Keratinocyte (primary cell): ENCODE results near the gene ITGA11. TPM values are rescaled to one million over a fixed set of nuclear protein-coding genes. Genes with fewer than 3 reads are reported as not detected.
A peak's percentile ranks its signal among the peaks of the same experiment; 100 is the strongest.

Experiments
- DNase-seq: peaks from one replicate; pipeline ENCODE4 v3.0.0-alpha.2; 2011; ENCODE audit warnings: low read depth, missing footprints, low spot score
- FAIRE-seq: peaks from 2 replicates; lab custom pipeline; 2011; peaks lifted over from hg19 to GRCh38; lab: Jason Lieb, UNC
- H2AFZ ChIP-seq: 2 replicates; pipeline ENCODE4 v1.6.0; 2012; ENCODE audit warnings: low read length, control low read depth, inconsistent platforms; ENCODE audit not compliant: control insufficient read depth
- H3K27ac ChIP-seq: 2 replicates; pipeline ENCODE4 v1.5.1; 2011; ENCODE audit warnings: low read length; ENCODE audit not compliant: control insufficient read depth, insufficient read depth
- H3K27me3 ChIP-seq: 3 replicates; pipeline ENCODE4 v1.6.0; 2011; ENCODE audit warnings: low read length; ENCODE audit not compliant: control insufficient read depth, insufficient read depth; ENCODE audit errors: extremely low read depth
- H3K36me3 ChIP-seq, 2 experiments: 2 replicates in 1 of 2; 3 replicates in 1 of 2; pipeline ENCODE4 v1.5.1; 2011; ENCODE audit warnings: low read length in 2 of 2, mild to moderate bottlenecking in 1 of 2; ENCODE audit not compliant: control insufficient read depth in 2 of 2, insufficient read depth in 2 of 2; ENCODE audit errors: extremely low read depth in 1 of 2
- H3K4me1 ChIP-seq: 3 replicates; pipeline ENCODE4 v1.5.1; 2011; ENCODE audit warnings: low read length; ENCODE audit not compliant: control insufficient read depth, insufficient read depth; ENCODE audit errors: extremely low read depth
- H3K4me2 ChIP-seq: 3 replicates; pipeline ENCODE4 v1.6.0; 2011; ENCODE audit warnings: low read depth, low read length; ENCODE audit not compliant: control insufficient read depth, insufficient read depth; ENCODE audit errors: extremely low read depth
- H3K4me3 ChIP-seq, 3 experiments: fragments of 200-600 bp in 1 of 3; sonication (generic) in 1 of 3; 2 replicates in 2 of 3; 3 replicates in 1 of 3; pipeline ENCODE4 v1.5.1; 2011 to 2016; ENCODE audit warnings: low read length in 3 of 3, mild to moderate bottlenecking in 3 of 3, control low read depth in 2 of 3, inconsistent platforms in 1 of 3, low read depth in 1 of 3, mixed read lengths in 1 of 3, mixed run types in 1 of 3, moderate library complexity in 1 of 3; ENCODE audit not compliant: control insufficient read depth in 2 of 3, insufficient read depth in 2 of 3; ENCODE audit errors: extremely low read depth in 1 of 3
- H3K79me2 ChIP-seq: 2 replicates; pipeline ENCODE4 v1.6.0; 2012; ENCODE audit warnings: low read length; ENCODE audit not compliant: control insufficient read depth, insufficient read depth
- H3K9ac ChIP-seq: 3 replicates; pipeline ENCODE4 v1.6.0; 2011; ENCODE audit warnings: low read length; ENCODE audit not compliant: control insufficient read depth, insufficient read depth; ENCODE audit errors: extremely low read depth
- H3K9me1 ChIP-seq: 3 replicates; pipeline ENCODE4 v1.6.0; 2011; ENCODE audit warnings: low read length; ENCODE audit not compliant: control insufficient read depth, insufficient read depth; ENCODE audit errors: extremely low read depth
- H3K9me3 ChIP-seq: 2 replicates; pipeline ENCODE4 v1.5.1; 2012; ENCODE audit warnings: low read depth, low read length; ENCODE audit not compliant: control insufficient read depth
- H4K20me1 ChIP-seq: 3 replicates; pipeline ENCODE4 v1.6.0; 2011; ENCODE audit warnings: low read length; ENCODE audit not compliant: control insufficient read depth, insufficient read depth; ENCODE audit errors: extremely low read depth
- EZH2 ChIP-seq: IDR thresholded peaks from one replicate; pipeline ENCODE4 v1.6.1; 2012; ENCODE audit warnings: inconsistent platforms, mild to moderate bottlenecking, low read length, moderate library complexity
- dilution Hi-C: fragments of 300-500 bp; cut with MboI; formaldehyde crosslinking; loops from one replicate; pipeline ENCODE4 v1.7.0; 2020; ENCODE audit warnings: low sequenced_read_pairs; ENCODE audit not compliant: extremely low pct_ligation_motif_present
- polyA plus RNA-seq, 5 experiments: library from polyadenylated mRNA; depleted of rRNA in 3 of 5; stranded (reverse) in 3 of 5; stranded (forward) in 1 of 5; unstranded in 1 of 5; fragments of >200 nt; gene quantifications; 1 replicate in 1 of 5; 2 replicates in 3 of 5; 3 replicates in 1 of 5; pipeline versions ENCODE4 v1.2.1 to v1.2.3, GENCODE V29; 2011 to 2012; ENCODE audit warnings: missing spikeins in 2 of 5, low read depth in 1 of 5, low replicate concordance in 1 of 5
- TF ChIP-seq, protein P1 (sequence below), 3 experiments: IDR thresholded peaks in 1 of 3; conservative IDR thresholded peaks in 1 of 3; optimal IDR thresholded peaks in 1 of 3; 2 replicates in 2 of 3; 3 replicates in 1 of 3; pipeline versions ENCODE3 to v1.5.1; 2011; ENCODE audit warnings: low read length in 3 of 3, mild to moderate bottlenecking in 3 of 3, moderate library complexity in 2 of 3, control low read depth in 1 of 3, inconsistent platforms in 1 of 3; ENCODE audit not compliant: insufficient read depth in 2 of 3; ENCODE audit errors: extremely low read depth in 1 of 3

Gene ITGA11
- polyA plus RNA-seq, 1 donor (not counting 4 experiments of a cell fraction or from before 2014, with no cell fraction given): not detected

- Histone ChIP-seq H3K27me3 (peaks cover 14% of the 10 kb centered on the region), H3K4me2 (no peak overlapping the region), H3K27ac (no peak overlapping the region), H3K4me3 (no peak overlapping the region), H4K20me1 (no peaks in the 10 kb centered on the region), H3K9ac (no peak overlapping the region), H3K4me1 (no peaks in the 10 kb centered on the region), H3K9me1 (no peaks in the 10 kb centered on the region), H3K79me2 (no peaks in the 10 kb centered on the region), H2AFZ (no peak overlapping the region), H3K9me3 (no peaks in the 10 kb centered on the region), H3K36me3 (no peaks in the 10 kb centered on the region)
- DNase-seq (no peak), FAIRE-seq (no peak)
- dilution Hi-C loops: no loop called here
- TF ChIP-seq, protein P1, sequence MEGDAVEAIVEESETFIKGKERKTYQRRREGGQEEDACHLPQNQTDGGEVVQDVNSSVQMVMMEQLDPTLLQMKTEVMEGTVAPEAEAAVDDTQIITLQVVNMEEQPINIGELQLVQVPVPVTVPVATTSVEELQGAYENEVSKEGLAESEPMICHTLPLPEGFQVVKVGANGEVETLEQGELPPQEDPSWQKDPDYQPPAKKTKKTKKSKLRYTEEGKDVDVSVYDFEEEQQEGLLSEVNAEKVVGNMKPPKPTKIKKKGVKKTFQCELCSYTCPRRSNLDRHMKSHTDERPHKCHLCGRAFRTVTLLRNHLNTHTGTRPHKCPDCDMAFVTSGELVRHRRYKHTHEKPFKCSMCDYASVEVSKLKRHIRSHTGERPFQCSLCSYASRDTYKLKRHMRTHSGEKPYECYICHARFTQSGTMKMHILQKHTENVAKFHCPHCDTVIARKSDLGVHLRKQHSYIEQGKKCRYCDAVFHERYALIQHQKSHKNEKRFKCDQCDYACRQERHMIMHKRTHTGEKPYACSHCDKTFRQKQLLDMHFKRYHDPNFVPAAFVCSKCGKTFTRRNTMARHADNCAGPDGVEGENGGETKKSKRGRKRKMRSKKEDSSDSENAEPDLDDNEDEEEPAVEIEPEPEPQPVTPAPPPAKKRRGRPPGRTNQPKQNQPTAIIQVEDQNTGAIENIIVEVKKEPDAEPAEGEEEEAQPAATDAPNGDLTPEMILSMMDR (optimal IDR thresholded peaks at IDR 0.05 in 1 of 3, IDR thresholded peaks at IDR 0.05 in 1 of 3, conservative IDR thresholded peaks at IDR 0.05 in 1 of 3; ENCODE audit: extremely low read depth in 1 of 3, insufficient read depth in 2 of 3, low read length in 3 of 3): no peak
- no peak for TF ChIP-seq EZH2
These were observed 114.5 kb downstream of the ITGA11 start for GRCh38 chr15:68317281-68318007.

- no peaks in the 10 kb centered on the region for H3K9me1 ChIP-seq
- TF ChIP-seq, protein P1 (optimal IDR thresholded peaks at IDR 0.05 in 1 of 3, IDR thresholded peaks at IDR 0.05 in 1 of 3, conservative IDR thresholded peaks at IDR 0.05 in 1 of 3; ENCODE audit: extremely low read depth in 1 of 3, insufficient read depth in 2 of 3, low read length in 3 of 3): peak; percentile 20 to 52 (median 40)
- no peak for TF ChIP-seq EZH2
- H3K27me3 ChIP-seq: peaks cover 11% of the 10 kb centered on the region
- no peak overlapping the region for H2AFZ ChIP-seq
- no peaks in the 10 kb centered on the region for H3K36me3 ChIP-seq
- no peak overlapping the region for H3K4me2 ChIP-seq
- DNase-seq (no peak), FAIRE-seq (no peak)
- no peaks in the 10 kb centered on the region for H3K79me2 ChIP-seq
- no peak overlapping the region for H3K27ac ChIP-seq
- no peak overlapping the region for H3K4me3 ChIP-seq
- dilution Hi-C loops: no loop called here
- H3K9me3 ChIP-seq: no peaks in the 10 kb centered on the region
- H3K9ac ChIP-seq: no peak overlapping the region
- no peaks in the 10 kb centered on the region for H4K20me1 ChIP-seq
- H3K4me1 ChIP-seq: no peaks in the 10 kb centered on the region
These were observed 115.7 kb downstream of the ITGA11 start for GRCh38 chr15:68316061-68316804.
